K562 (cell line): ENCODE measurements around the gene PTK7. TPM values are rescaled to one million over a fixed set of nuclear protein-coding genes. Genes with fewer than 3 reads are reported as not detected.
A peak's percentile ranks its signal among the peaks of the same experiment; 100 is the strongest.

ENCODE experiments used
- ATAC-seq: fragments of 200-7000 bp; cut with Tn5 transposase; 3 replicates; pipeline ENCODE4 v1.9.1; 2020; ENCODE audit warnings: moderate library complexity
- BruUV-seq: library from RNA; stranded (reverse); fragments of 400-500 nt; replicated peaks from 2 replicates; lab custom pipeline; 2021; lab: Mats Ljungman, UMichigan
- CTCF ChIA-PET: fragments of 300-600 bp; formaldehyde crosslinking; extraction: SDS; loops from one replicate; lab custom pipeline; 2021; ENCODE audit warnings: low intra/inter-chr PET ratio; lab: Yijun Ruan, JAX
- POLR2A ChIA-PET: fragments of 300-600, 350-650 bp; sonication (Branson Sonifier 250); formaldehyde crosslinking; extraction: SDS; loops from one replicate; lab custom pipeline; 2021; ENCODE audit warnings: antibody characterized with exemption, inconsistent platforms; lab: Yijun Ruan, JAX
- DNase-seq, 4 experiments: peaks; one replicate each; pipeline versions ENCODE4 v3.0.0 to v3.0.0-alpha.2; 2011 to 2018; ENCODE audit warnings: low spot score in 3 of 4, mixed read lengths in 3 of 4; ENCODE audit errors: extremely low read depth in 1 of 4
- FAIRE-seq: peaks from 2 replicates; lab custom pipeline; 2011; peaks lifted over from hg19 to GRCh38; lab: Jason Lieb, UNC
- H2AFZ ChIP-seq: 2 replicates; pipeline ENCODE4 v1.6.0; 2011; ENCODE audit warnings: low read depth, low read length, control low read depth, inconsistent platforms
- H3K27ac ChIP-seq: fragments of 200-600 bp; 3 replicates; pipeline ENCODE4 v1.8.0; 2011; ENCODE audit warnings: low read depth, mild to moderate bottlenecking, control low read depth, inconsistent platforms, low read length, moderate library complexity, mixed read lengths; ENCODE audit errors: extremely low read depth
- H3K27me3 ChIP-seq, 2 experiments: fragments of 300-600 bp in 1 of 2; 2 replicates in 1 of 2; 3 replicates in 1 of 2; pipeline versions ENCODE4 v1.6.0 to v1.8.0; 2011; ENCODE audit warnings: inconsistent platforms in 2 of 2, low read length in 2 of 2, mild to moderate bottlenecking in 1 of 2, mixed read lengths in 1 of 2, moderate library complexity in 1 of 2; ENCODE audit not compliant: control insufficient read depth in 2 of 2, insufficient read depth in 2 of 2
- H3K36me3 ChIP-seq: fragments of 300-600 bp; 3 replicates; pipeline ENCODE4 v1.8.0; 2011; ENCODE audit warnings: mild to moderate bottlenecking, low read length, inconsistent platforms; ENCODE audit not compliant: control insufficient read depth, insufficient read depth
- H3K4me1 ChIP-seq, 2 experiments: fragments of 200-600 bp in 1 of 2; replicated peaks in 1 of 2; 2 replicates in 1 of 2; 3 replicates in 1 of 2; pipeline versions ENCODE4 v1.5.1 to v1.8.0; 2011; ENCODE audit warnings: inconsistent platforms in 2 of 2, low read length in 2 of 2, mild to moderate bottlenecking in 1 of 2, mixed read lengths in 1 of 2, moderate library complexity in 1 of 2; ENCODE audit not compliant: control insufficient read depth in 2 of 2, insufficient read depth in 2 of 2
- H3K4me2 ChIP-seq: 2 replicates; pipeline ENCODE4 v1.6.1; 2011; ENCODE audit warnings: low read length, control low read depth, inconsistent platforms, mixed read lengths; ENCODE audit not compliant: insufficient read depth
- H3K4me3 ChIP-seq: fragments of 200-600 bp; sonication (generic), shearing (Covaris generic); 2 replicates; pipeline ENCODE4 v1.5.1; 2016; ENCODE audit warnings: control low read depth, inconsistent platforms
- H3K79me2 ChIP-seq: fragments of 200-600 bp; 3 replicates; pipeline ENCODE4 v1.8.0; 2011; ENCODE audit warnings: low read length, inconsistent platforms; ENCODE audit not compliant: control insufficient read depth, insufficient read depth
- H3K9ac ChIP-seq, 2 experiments: 2 replicates each; pipeline versions ENCODE4 v1.6.0 to v1.6.1; 2011; ENCODE audit warnings: low read depth in 2 of 2, low read length in 2 of 2, control low read depth in 1 of 2, inconsistent platforms in 1 of 2, mild to moderate bottlenecking in 1 of 2, mixed read lengths in 1 of 2; ENCODE audit not compliant: insufficient read depth in 1 of 2
- H3K9me1 ChIP-seq: one replicate; pipeline ENCODE4 v1.6.0; 2011; ENCODE audit warnings: inconsistent platforms, mild to moderate bottlenecking, low read length, moderate library complexity; ENCODE audit not compliant: control insufficient read depth, insufficient read depth
- H3K9me3 ChIP-seq: replicated peaks from 2 replicates; pipeline ENCODE4 v1.5.1; 2011; ENCODE audit warnings: low read depth, low read length, inconsistent platforms; ENCODE audit not compliant: control insufficient read depth, insufficient read depth
- H4K20me1 ChIP-seq: replicated peaks from 2 replicates; pipeline ENCODE4 v1.6.1; 2011; ENCODE audit warnings: low read length, inconsistent platforms, mixed read lengths; ENCODE audit not compliant: control insufficient read depth, insufficient read depth
- BACH1 ChIP-seq: fragments of 200-800 bp; sonication (Bioruptor generic); IDR thresholded peaks from 2 replicates; pipeline ENCODE4 v1.6.1; 2016; ENCODE audit warnings: missing genetic modification characterization, missing compliant biosample characterization
- CBFB ChIP-seq: sonication (generic); formaldehyde crosslinking; IDR thresholded peaks from 2 replicates; pipeline ENCODE4 v1.4.0; 2020; ENCODE audit warnings: mild to moderate bottlenecking, missing genetic modification reagents
- CHCHD3 ChIP-seq: fragments of 250-450 bp; sonication (Bioruptor Pico); IDR thresholded peaks from 2 replicates; pipeline ENCODE4 v2.1.2; 2022; ENCODE audit warnings: mild to moderate bottlenecking
- DNMT1 ChIP-seq: fragments of 450-650 bp; IDR thresholded peaks from 2 replicates; pipeline ENCODE4 v1.6.1; 2016; ENCODE audit warnings: antibody characterized with exemption, mild to moderate bottlenecking
- GABPA ChIP-seq: fragments of 200-800 bp; sonication (Bioruptor generic); conservative IDR thresholded peaks from 2 replicates; pipeline ENCODE4 v1.6.1; 2016; ENCODE audit warnings: low read depth, missing genetic modification characterization, missing compliant biosample characterization
- HDAC2 ChIP-seq: fragments of 450-650 bp; IDR thresholded peaks from 2 replicates; pipeline ENCODE4 v1.6.1; 2016; ENCODE audit warnings: mild to moderate bottlenecking
- KLF6 ChIP-seq: fragments of 250-450 bp; sonication (Bioruptor Pico); IDR thresholded peaks from 2 replicates; pipeline ENCODE4 v1.4.0; 2020; ENCODE audit warnings: mild to moderate bottlenecking, moderate library complexity, borderline replicate concordance
- PHF20 ChIP-seq: fragments of 450-650 bp; IDR thresholded peaks from 2 replicates; pipeline ENCODE4 v1.6.1; 2018; ENCODE audit not compliant: partially characterized antibody
- POU5F1 ChIP-seq: fragments of 150-350 bp; IDR thresholded peaks from 2 replicates; pipeline ENCODE4 v1.6.1; 2014; ENCODE audit warnings: borderline replicate concordance, low read length, low read depth, mild to moderate bottlenecking; ENCODE audit not compliant: partially characterized antibody
- RNF2 ChIP-seq: sonication (generic); IDR thresholded peaks from 2 replicates; pipeline ENCODE4 v1.6.1; 2016
- TAF1 ChIP-seq: IDR thresholded peaks from 2 replicates; pipeline ENCODE4 v1.6.1; 2011; ENCODE audit warnings: mild to moderate bottlenecking, low read length, moderate library complexity; ENCODE audit not compliant: insufficient read depth, control insufficient read depth, severe bottlenecking; ENCODE audit errors: extremely low read depth
- ZNF561 ChIP-seq: fragments of 450-650 bp; formaldehyde crosslinking; conservative IDR thresholded peaks from 2 replicates; pipeline ENCODE4 v1.4.0; 2020; ENCODE audit warnings: mild to moderate bottlenecking, moderate library complexity
- ZNF583 ChIP-seq: fragments of 250-450 bp; sonication (Bioruptor Pico); IDR thresholded peaks from 2 replicates; pipeline ENCODE4 v1.4.0; 2020
- WGBS: fragments of 100-300 bp; shearing (Covaris generic); methylation state at CpG from one replicate; pipeline ENCODE4 v1.1.6; 2016; ENCODE audit warnings: low coverage, mixed read lengths; ENCODE audit not compliant: insufficient coverage; ENCODE audit errors: missing lambda C conversion rate; 5-methylcytosine and 5-hydroxymethylcytosine counted together
- in situ Hi-C: fragments of 300-500 bp; cut with MboI; formaldehyde crosslinking; loops from 4 replicates; pipeline ENCODE4 v1.15.0; 2018; ENCODE audit warnings: inconsistent platforms, mixed read lengths
- intact Hi-C: fragments of 100-400 bp; cut with micrococcal nuclease; formaldehyde crosslinking; loops from 2 replicates; pipeline ENCODE4 v1.14.2; 2022
- polyA plus RNA-seq, 8 experiments: library from polyadenylated mRNA; depleted of rRNA in 4 of 8; stranded (reverse) in 5 of 8; unstranded in 3 of 8; fragments of >200 nt; fragmentation: Nextera tagmentation in 2 of 8; fragmentation: Illumina TruSeq in 1 of 8; extraction: Ambion mirVana in 2 of 8; extraction: Trizol in 1 of 8; gene quantifications; 2 replicates each; pipeline versions ENCODE4 v1.2.1 to v1.2.3, GENCODE V29; 2011 to 2014; ENCODE audit warnings: inconsistent platforms in 1 of 8, missing spikeins in 1 of 8
- total RNA-seq, 7 experiments: library from RNA; depleted of rRNA in 6 of 7; stranded (reverse); fragments of >200 nt in 6 of 7; fragmentation: Illumina TruSeq in 2 of 7; extraction: Trizol in 2 of 7; gene quantifications; 2 replicates each; pipeline versions ENCODE4 v1.2.1 to v1.2.3, GENCODE V29; 2011 to 2021; ENCODE audit warnings: low replicate concordance in 1 of 7
- TF ChIP-seq, protein P1 (sequence below): sonication (generic); formaldehyde crosslinking; IDR thresholded peaks from 2 replicates; pipeline ENCODE4 v1.8.0; 2023; ENCODE audit warnings: mild to moderate bottlenecking, missing genetic modification reagents

Gene PTK7
- total and polyA plus RNA-seq, 9 of the 15 experiments (the other 6 are each of a cell fraction or from before 2014, with no cell fraction given) = 0.20 to 6.8 (median 4.2) TPM

DNA sequence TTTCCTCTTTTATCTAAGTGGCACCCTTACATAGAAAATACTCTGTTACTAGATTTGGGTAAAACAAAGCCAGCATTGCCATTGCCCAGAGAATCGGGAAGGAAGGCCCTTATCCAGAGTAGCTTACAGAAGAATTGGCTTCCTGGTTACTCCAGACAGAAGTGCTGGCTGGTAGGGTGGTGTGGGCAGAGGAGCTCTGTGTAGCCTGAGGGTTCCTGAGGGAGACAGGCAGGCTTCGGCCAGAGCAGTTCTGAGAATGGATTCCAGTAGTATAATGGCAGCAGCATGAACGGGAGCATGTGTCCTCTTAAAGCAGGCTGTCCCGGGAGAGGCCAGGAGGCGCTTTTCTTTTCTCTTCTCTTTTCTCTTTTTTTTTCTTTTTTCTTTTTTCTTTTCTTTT is 117.8 kb downstream of the PTK7 start:
- Histone ChIP-seq H3K4me2 (no peak overlapping the region), H2AFZ (no peak overlapping the region), H3K79me2 (peaks cover 3% of the 10 kb centered on the region; the same call in 1 of the 3 replicates), H3K9me3 (no peaks in the 10 kb centered on the region), H3K9me1 (no peaks in the 10 kb centered on the region), H4K20me1 (no peaks in the 10 kb centered on the region), H3K27ac (no peak overlapping the region), H3K36me3 (peaks cover 5% of the 10 kb centered on the region; the same call in 2 of the 3 replicates), H3K4me3 (no peak overlapping the region), H3K9ac (no peak overlapping the region; a peak in 1 of 4 replicates), H3K4me1 (peaks cover 3 to 13% of the 10 kb centered on the region in 2 experiments; a peak in 4 of 5 replicates), H3K27me3 (no peaks in the 10 kb centered on the region)
- intact Hi-C loops (no loop called here), in situ Hi-C loops (no loop called here)
- BruUV-seq = no TSS peak
- ChIA-PET POLR2A (interaction anchor here (0.5 to 0.6 kb wide), 2 partner anchors 83 to 323 kb away, joined by 3 read pairs; partner anchors contain the start of genes POLR1C and YIPF3), CTCF (no interaction called here)
- TF ChIP-seq ZNF561 (CRISPR knock-in tag) (no peak), ZNF583 (CRISPR knock-in tag) (no peak), CBFB (no peak), PHF20 (no peak), BACH1 (tag) (no peak), CHCHD3 (CRISPR knock-in tag) (no peak), RNF2 (no peak)
- ATAC-seq (no peak), FAIRE-seq (no peak), DNase-seq (no peak)
- 65% methylated on average over 5 of the region's 5 CpGs for WGBS

DNA sequence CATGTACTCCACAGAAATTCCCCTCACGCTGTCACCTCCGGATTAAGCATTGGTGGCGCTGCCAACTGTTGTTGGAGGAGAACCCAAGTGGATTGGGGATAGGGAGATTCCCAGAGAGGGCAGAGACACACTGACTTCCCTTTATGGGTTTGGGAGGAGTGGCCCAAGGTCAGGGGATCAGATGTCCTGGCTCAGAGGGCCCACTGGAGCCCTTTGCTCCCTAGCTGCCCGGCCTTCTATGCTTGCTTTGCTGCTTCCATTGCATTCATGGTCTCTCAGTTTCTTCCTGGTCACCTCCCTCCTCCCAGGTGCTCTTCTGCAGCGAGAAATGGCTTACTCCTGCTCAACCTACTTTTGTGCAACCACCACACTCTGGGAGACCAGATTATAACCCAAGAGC is 120.2 kb downstream of the PTK7 start:
- Histone ChIP-seq H3K9ac (peak overlapping the region in 1 of 2 experiments; percentile 78; a peak in 1 of 4 replicates), H3K79me2 (no peaks in the 10 kb centered on the region), H3K27me3 (no peaks in the 10 kb centered on the region), H3K4me1 (peaks cover 0 to 3% of the 10 kb centered on the region in 2 experiments; a peak in 1 of 5 replicates), H2AFZ (no peak overlapping the region), H3K4me2 (no peak overlapping the region), H4K20me1 (no peaks in the 10 kb centered on the region), H3K36me3 (peaks cover 9% of the 10 kb centered on the region; the same call in 1 of the 3 replicates), H3K27ac (no peak overlapping the region), H3K4me3 (no peak overlapping the region), H3K9me1 (no peaks in the 10 kb centered on the region), H3K9me3 (no peaks in the 10 kb centered on the region)
- POLR2A ChIA-PET = interaction anchor here (0.6 to 0.7 kb wide), 4 partner anchors 22 to 853 kb away, joined by 3 to 4 read pairs (median 3); partner anchors contain the start of gene LRRC73
- no peak for ATAC-seq
- CTCF ChIA-PET = no interaction called here
- DNase-seq = no peak
- BruUV-seq = no TSS peak
- WGBS = 69% methylated on average over 5 of the region's 5 CpGs
- in situ Hi-C loops = no loop called here
- intact Hi-C loops = no loop called here
- FAIRE-seq = no peak
- TF ChIP-seq HDAC2 (no peak), GABPA (tag) (no peak), DNMT1 (no peak), KLF6 (CRISPR knock-in tag) (no peak), TAF1 (no peak), POU5F1 (no peak)
- TF ChIP-seq, protein P1, sequence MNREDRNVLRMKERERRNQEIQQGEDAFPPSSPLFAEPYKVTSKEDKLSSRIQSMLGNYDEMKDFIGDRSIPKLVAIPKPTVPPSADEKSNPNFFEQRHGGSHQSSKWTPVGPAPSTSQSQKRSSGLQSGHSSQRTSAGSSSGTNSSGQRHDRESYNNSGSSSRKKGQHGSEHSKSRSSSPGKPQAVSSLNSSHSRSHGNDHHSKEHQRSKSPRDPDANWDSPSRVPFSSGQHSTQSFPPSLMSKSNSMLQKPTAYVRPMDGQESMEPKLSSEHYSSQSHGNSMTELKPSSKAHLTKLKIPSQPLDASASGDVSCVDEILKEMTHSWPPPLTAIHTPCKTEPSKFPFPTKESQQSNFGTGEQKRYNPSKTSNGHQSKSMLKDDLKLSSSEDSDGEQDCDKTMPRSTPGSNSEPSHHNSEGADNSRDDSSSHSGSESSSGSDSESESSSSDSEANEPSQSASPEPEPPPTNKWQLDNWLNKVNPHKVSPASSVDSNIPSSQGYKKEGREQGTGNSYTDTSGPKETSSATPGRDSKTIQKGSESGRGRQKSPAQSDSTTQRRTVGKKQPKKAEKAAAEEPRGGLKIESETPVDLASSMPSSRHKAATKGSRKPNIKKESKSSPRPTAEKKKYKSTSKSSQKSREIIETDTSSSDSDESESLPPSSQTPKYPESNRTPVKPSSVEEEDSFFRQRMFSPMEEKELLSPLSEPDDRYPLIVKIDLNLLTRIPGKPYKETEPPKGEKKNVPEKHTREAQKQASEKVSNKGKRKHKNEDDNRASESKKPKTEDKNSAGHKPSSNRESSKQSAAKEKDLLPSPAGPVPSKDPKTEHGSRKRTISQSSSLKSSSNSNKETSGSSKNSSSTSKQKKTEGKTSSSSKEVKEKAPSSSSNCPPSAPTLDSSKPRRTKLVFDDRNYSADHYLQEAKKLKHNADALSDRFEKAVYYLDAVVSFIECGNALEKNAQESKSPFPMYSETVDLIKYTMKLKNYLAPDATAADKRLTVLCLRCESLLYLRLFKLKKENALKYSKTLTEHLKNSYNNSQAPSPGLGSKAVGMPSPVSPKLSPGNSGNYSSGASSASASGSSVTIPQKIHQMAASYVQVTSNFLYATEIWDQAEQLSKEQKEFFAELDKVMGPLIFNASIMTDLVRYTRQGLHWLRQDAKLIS (CRISPR knock-in tag) = no peak
